ENCODE data around the gene PRKCD. TPM values are rescaled to one million over a fixed set of nuclear protein-coding genes. Genes with fewer than 3 reads are reported as not detected.
"Not testable (repeated sequence)": the region's sequence is repeated elsewhere in the genome, so short reads cannot be mapped to it uniquely, and the experiment has no call there.

PRKCD gene
- total RNA-seq, 1 donor from 2014 or later: 16.1 TPM

DNA sequence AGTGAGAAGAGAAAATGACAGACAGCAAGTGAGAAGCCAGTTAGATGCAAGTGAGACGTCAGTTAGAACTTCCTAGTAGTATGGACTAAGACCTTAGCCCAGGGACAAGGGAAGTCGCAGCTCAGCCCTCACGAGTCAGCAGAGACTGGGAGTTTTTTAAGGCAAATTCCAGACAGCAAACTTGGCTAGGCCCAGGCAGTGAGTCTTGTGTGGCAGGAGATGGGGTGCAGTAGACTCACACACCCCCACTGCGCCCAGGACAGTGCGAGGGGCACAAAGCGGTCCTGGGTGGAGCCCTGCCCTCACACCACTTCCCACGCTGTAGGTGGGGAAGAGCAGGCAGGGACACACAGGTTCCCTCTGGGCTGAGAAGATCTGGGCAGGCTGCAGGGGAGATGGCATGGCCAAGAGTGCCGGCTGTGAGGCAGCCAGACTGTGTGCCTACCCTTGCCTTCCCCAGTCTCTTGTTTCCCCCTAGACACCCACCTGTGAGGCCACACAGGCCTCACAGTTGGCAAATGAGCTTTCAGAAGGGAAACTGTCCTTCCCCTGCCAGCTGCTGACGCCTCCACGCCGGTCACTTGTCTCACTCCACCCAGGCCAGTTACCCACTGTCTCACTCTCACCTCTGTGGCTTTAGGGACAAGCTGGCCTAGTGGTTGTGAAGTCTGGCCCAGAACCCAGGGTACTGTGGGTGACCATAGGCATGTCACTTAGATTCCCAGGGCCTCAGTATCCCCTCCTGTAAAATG lies 13.7 kb upstream of the PRKCD start:
- Mint-ChIP-seq H3K27ac (no peak overlapping the region), H3K27me3 (ENCODE audit: low read depth) (no peaks in the 10 kb centered on the region), H3K4me1 (peaks cover 6% of the 10 kb centered on the region), H3K4me3 (no peak overlapping the region), H3K36me3 (no peaks in the 10 kb centered on the region), H3K9me3 (no peaks in the 10 kb centered on the region)
- TF ChIP-seq CTCF (IDR thresholded peaks at IDR 0.05; ENCODE audit: unreplicated experiment): no peak
- DNase-seq (ENCODE audit: low spot score in 2 of 2, unreplicated experiment in 2 of 2): no peak

DNA sequence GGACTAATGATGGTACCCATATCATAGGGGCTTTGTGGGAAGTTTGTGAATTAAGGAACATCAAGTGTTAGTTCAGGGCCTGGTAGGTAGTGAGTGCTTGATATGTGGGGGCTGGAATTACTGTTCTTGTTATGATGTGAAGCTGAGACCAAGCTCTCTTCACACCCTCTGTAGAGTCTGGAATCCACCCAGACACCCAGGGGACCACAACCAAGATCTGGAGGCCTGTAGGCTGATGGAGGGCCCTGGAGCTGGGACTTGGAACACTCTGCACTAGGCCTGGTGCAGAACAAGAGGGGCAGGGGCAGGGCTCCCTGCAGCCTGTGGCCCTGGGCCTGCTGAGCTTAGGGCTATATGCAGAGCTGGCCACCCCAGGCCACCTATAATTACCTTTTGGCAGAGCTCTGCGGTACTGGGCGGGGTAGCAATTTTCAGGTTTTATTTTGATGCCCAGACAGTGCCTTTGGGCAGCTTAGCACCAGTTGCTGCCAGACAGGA lies 13.1 kb upstream of the PRKCD start:
- Mint-ChIP-seq H3K27ac (no peak overlapping the region), H3K9me3 (no peaks in the 10 kb centered on the region), H3K27me3 (ENCODE audit: low read depth) (no peaks in the 10 kb centered on the region), H3K4me3 (no peak overlapping the region), H3K4me1 (peaks cover 6% of the 10 kb centered on the region), H3K36me3 (no peaks in the 10 kb centered on the region)
- DNase-seq (ENCODE audit: low spot score in 2 of 2, unreplicated experiment in 2 of 2): no peak
- no peak for TF ChIP-seq CTCF (IDR thresholded peaks at IDR 0.05; ENCODE audit: unreplicated experiment)

DNA sequence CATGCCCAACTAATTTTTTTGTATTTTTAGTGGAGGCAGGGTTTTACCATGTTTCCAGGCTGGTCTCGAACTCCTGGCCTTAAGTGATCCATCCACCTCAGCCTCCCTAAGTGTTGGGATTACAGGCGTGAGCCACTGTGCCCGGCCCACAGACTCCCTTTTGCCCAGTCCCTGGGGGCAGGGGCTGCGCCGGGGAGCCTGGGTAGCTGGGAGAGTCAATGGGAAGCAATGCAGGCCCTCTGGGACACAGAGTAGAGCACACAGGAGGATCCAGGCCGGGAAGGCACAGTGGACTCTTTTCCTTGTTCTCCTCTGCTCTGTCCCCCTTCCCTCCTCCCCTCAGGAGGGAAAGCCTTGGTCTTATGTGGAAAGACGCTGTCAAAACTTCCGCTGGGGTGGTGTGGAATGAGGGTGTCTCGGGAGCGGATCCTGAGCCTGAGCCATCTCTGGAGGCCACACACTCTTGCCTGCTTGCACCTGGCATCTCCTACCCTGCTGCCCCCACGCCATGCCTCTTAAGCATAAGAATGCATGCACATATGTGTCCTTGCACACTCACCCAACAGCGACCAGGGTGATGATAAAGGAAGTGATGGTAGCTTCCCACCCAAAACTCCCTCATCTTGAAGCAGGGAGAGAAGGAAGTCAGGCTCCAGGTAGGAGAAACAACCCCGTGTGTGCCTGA lies 11.9 kb upstream of the PRKCD start:
- peaks cover 13% of the 10 kb centered on the region for H3K4me1 Mint-ChIP-seq
- no peak for TF ChIP-seq CTCF (IDR thresholded peaks at IDR 0.05; ENCODE audit: unreplicated experiment)
- no peak overlapping the region for H3K27ac Mint-ChIP-seq
- H3K36me3 Mint-ChIP-seq: no peaks in the 10 kb centered on the region
- H3K9me3 Mint-ChIP-seq: no peaks in the 10 kb centered on the region
- peaks cover 5% of the 10 kb centered on the region for H3K27me3 Mint-ChIP-seq (ENCODE audit: low read depth)
- no peak overlapping the region for H3K4me3 Mint-ChIP-seq
- no peak for DNase-seq (ENCODE audit: low spot score in 2 of 2, unreplicated experiment in 2 of 2)

DNA sequence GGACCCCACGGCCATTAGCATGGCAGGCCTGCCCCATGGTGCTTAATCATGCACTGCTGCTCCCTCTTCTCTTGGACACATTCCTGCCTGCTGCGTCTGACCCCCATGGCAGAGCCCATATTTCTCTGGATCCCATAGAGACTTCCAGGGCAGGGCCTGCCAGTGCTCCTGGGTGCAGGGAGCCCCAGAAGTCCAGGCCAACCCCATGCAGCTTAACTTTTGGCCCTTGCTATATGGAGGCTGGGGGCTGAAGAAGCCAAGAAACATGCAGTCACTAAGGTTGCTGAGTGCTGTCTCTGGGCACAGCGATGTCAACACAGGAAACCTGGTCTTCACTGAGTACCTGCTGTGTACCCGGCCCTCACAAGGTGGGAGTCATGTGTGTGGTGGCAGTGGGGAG lies 11.3 kb upstream of the PRKCD start:
- Mint-ChIP-seq H3K4me1 (peaks cover 19% of the 10 kb centered on the region), H3K36me3 (no peaks in the 10 kb centered on the region), H3K9me3 (no peaks in the 10 kb centered on the region), H3K4me3 (no peak overlapping the region), H3K27me3 (ENCODE audit: low read depth) (peaks cover 5% of the 10 kb centered on the region), H3K27ac (no peak overlapping the region)
- DNase-seq (ENCODE audit: low spot score in 2 of 2, unreplicated experiment in 2 of 2): no peak
- no peak for TF ChIP-seq CTCF (IDR thresholded peaks at IDR 0.05; ENCODE audit: unreplicated experiment)

- H3K4me3 Mint-ChIP-seq: no peak overlapping the region
- TF ChIP-seq CTCF (IDR thresholded peaks at IDR 0.05; ENCODE audit: unreplicated experiment): no peak
- DNase-seq (ENCODE audit: low spot score in 2 of 2, unreplicated experiment in 2 of 2): no peak
- H3K36me3 Mint-ChIP-seq: no peaks in the 10 kb centered on the region
- H3K9me3 Mint-ChIP-seq: no peaks in the 10 kb centered on the region
- H3K27ac Mint-ChIP-seq: no peak overlapping the region
- peaks cover 20% of the 10 kb centered on the region for H3K4me1 Mint-ChIP-seq
- H3K27me3 Mint-ChIP-seq (ENCODE audit: low read depth): peaks cover 5% of the 10 kb centered on the region
Observed at GRCh38 chr3:53150247-53151085, 10.5 kb upstream of the PRKCD start.

DNA sequence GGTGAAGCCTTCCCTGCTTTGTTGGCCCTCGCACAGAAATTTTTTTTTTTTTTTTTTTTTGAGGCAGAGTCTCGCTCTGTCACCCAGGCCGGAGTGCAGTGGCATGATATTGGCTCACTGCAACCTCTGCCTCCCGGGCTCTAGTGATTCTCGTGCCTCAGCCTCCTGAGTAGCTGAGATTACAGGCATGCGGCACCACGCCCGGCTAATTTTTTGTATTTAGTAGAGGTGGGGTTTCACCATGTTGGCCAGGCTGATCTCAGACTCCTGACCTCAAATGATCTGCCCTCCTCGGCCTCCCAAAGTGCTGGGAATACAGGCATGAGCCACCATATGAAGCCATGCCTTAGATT lies 9.9 kb upstream of the PRKCD start:
- not testable (repeated sequence) for H3K9me3 Mint-ChIP-seq; H3K27ac Mint-ChIP-seq; DNase-seq (ENCODE audit: low spot score in 2 of 2, unreplicated experiment in 2 of 2); H3K27me3 Mint-ChIP-seq (ENCODE audit: low read depth); H3K4me3 Mint-ChIP-seq; H3K36me3 Mint-ChIP-seq
- peaks cover 23% of the 10 kb centered on the region for H3K4me1 Mint-ChIP-seq
